Natural killer cell (primary cell): Measurements from ENCODE around the gene VPS18. TPM values are rescaled to one million over a fixed set of nuclear protein-coding genes. Genes with fewer than 3 reads are reported as not detected.

Experiments used
- ATAC-seq, 3 donors: fragments of 150-1000 bp in 2 of 3; fragments of 200-7000 bp in 1 of 3; cut with Tn5 transposase; 1 replicate in 1 of 3; 2 replicates in 2 of 3; pipeline ENCODE4 v1.10.0; 2021; ENCODE audit warnings: mild to moderate bottlenecking in 2 of 3, moderate library complexity in 2 of 3
- DNase-seq, 2 donors: peaks; one replicate each; pipeline versions ENCODE4 v3.0.0 to v3.0.0-alpha.2; 2013 to 2021; ENCODE audit warnings: mixed read lengths in 1 of 2
- H3K27ac ChIP-seq: one replicate; pipeline ENCODE4 v1.5.1; 2013; ENCODE audit warnings: mild to moderate bottlenecking, low read length
- H3K27me3 ChIP-seq: one replicate; pipeline ENCODE4 v1.6.1; 2013; ENCODE audit warnings: low read length; ENCODE audit not compliant: control insufficient read depth, insufficient read depth
- H3K36me3 ChIP-seq: one replicate; pipeline ENCODE4 v1.6.1; 2013; ENCODE audit warnings: low read length; ENCODE audit not compliant: control insufficient read depth, insufficient read depth
- H3K4me1 ChIP-seq: one replicate; pipeline ENCODE4 v1.6.1; 2013; ENCODE audit warnings: low read length; ENCODE audit not compliant: control insufficient read depth, insufficient read depth
- H3K4me3 ChIP-seq: one replicate; pipeline ENCODE4 v1.5.1; 2013; ENCODE audit warnings: low read length
- H3K9me3 ChIP-seq: one replicate; pipeline ENCODE4 v1.6.1; 2013; ENCODE audit warnings: low read length; ENCODE audit not compliant: control insufficient read depth, insufficient read depth
- H3K27ac Mint-ChIP-seq, 2 donors: one replicate each; pipeline ENCODE4 v1.8.0; 2022; ENCODE audit warnings: mild to moderate bottlenecking in 2 of 2, mixed read lengths in 2 of 2, moderate library complexity in 1 of 2
- H3K27me3 Mint-ChIP-seq, 2 donors: one replicate each; pipeline ENCODE4 v1.8.0; 2022; ENCODE audit warnings: low read depth in 2 of 2, mixed read lengths in 2 of 2
- H3K36me3 Mint-ChIP-seq: one replicate; pipeline ENCODE4 v1.8.0; 2022; ENCODE audit warnings: mixed read lengths
- H3K4me1 Mint-ChIP-seq, 2 donors: one replicate each; pipeline ENCODE4 v1.8.0; 2022; ENCODE audit warnings: mixed read lengths in 2 of 2
- H3K4me3 Mint-ChIP-seq: one replicate; pipeline ENCODE4 v1.8.0; 2022; ENCODE audit warnings: mild to moderate bottlenecking, moderate library complexity, mixed read lengths
- H3K9me3 Mint-ChIP-seq, 2 donors: one replicate each; pipeline ENCODE4 v1.8.0; 2022; ENCODE audit warnings: mixed read lengths in 2 of 2
- WGBS: methylation state at CpG from one replicate; pipeline ENCODE4 v1.1.7; 2013; ENCODE audit warnings: missing lambda C conversion rate; ENCODE audit not compliant: insufficient coverage; 5-methylcytosine and 5-hydroxymethylcytosine counted together
- intact Hi-C: fragments of 100-400 bp; cut with micrococcal nuclease; formaldehyde crosslinking; loops from one replicate; pipeline ENCODE4 v1.14.2; 2022
- total RNA-seq, 4 donors: library from RNA; stranded (reverse); fragments of 120-200 nt in 1 of 4; gene quantifications; one replicate each; pipeline versions ENCODE4 v1.2.3 to v1.2.4, GENCODE V29; 2013 to 2022
- TF ChIP-seq, protein P1 (sequence below): fragments of 200-600 bp; IDR thresholded peaks from one replicate; pipeline ENCODE4 v1.8.0; 2022; ENCODE audit warnings: antibody characterized with exemption

Gene VPS18
- total RNA-seq, 3 donors from 2014 or later (not counting 1 experiment from before 2014, with no cell fraction given), result 30.8 to 35.6 (median 34.1) TPM

DNA sequence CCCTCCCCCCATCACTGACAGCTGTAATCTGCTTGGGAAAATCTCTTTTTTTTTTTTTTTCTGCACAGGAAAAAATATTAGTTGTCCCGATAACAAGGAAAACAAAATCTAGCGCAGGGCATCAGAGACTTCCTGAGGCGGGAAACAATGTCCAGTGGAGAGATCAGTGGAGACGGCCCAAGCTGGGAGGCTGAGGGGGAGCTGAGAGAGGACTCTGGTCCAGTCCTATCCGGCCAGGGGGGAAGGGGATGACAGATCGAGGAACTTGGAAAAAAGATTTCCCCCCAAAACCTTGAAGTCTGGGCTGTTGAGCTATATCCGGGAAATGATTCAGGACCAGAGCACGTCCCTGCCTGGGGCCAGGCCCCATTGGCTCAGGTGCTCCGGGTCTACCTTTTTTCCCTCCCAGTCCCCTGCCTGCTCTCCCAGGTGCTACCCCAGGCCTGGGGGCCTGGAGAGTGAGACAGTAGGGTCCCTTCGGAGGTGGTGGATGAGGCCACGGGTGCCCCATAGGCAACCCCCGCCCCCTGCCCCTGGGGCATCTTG, 20.9 kb downstream of the VPS18 start:
- no peaks in the 10 kb centered on the region for H3K4me1 ChIP-seq
- H3K36me3 ChIP-seq, result no peaks in the 10 kb centered on the region
- ATAC-seq, result no peak
- H3K4me3 Mint-ChIP-seq, result no peak overlapping the region
- 94% methylated on average over 12 of the region's 12 CpGs for WGBS
- no peaks in the 10 kb centered on the region for H3K9me3 Mint-ChIP-seq
- no peak for DNase-seq
- no peak overlapping the region for H3K4me3 ChIP-seq
- no peak overlapping the region for H3K27ac Mint-ChIP-seq
- no peaks in the 10 kb centered on the region for H3K27me3 ChIP-seq
- no peaks in the 10 kb centered on the region for H3K27me3 Mint-ChIP-seq
- H3K36me3 Mint-ChIP-seq, result no peaks in the 10 kb centered on the region
- TF ChIP-seq, protein P1, sequence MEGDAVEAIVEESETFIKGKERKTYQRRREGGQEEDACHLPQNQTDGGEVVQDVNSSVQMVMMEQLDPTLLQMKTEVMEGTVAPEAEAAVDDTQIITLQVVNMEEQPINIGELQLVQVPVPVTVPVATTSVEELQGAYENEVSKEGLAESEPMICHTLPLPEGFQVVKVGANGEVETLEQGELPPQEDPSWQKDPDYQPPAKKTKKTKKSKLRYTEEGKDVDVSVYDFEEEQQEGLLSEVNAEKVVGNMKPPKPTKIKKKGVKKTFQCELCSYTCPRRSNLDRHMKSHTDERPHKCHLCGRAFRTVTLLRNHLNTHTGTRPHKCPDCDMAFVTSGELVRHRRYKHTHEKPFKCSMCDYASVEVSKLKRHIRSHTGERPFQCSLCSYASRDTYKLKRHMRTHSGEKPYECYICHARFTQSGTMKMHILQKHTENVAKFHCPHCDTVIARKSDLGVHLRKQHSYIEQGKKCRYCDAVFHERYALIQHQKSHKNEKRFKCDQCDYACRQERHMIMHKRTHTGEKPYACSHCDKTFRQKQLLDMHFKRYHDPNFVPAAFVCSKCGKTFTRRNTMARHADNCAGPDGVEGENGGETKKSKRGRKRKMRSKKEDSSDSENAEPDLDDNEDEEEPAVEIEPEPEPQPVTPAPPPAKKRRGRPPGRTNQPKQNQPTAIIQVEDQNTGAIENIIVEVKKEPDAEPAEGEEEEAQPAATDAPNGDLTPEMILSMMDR, result no peak
- no peak overlapping the region for H3K27ac ChIP-seq
- intact Hi-C loops, result no loop called here
- H3K9me3 ChIP-seq, result no peaks in the 10 kb centered on the region
- H3K4me1 Mint-ChIP-seq, result no peaks in the 10 kb centered on the region

DNA sequence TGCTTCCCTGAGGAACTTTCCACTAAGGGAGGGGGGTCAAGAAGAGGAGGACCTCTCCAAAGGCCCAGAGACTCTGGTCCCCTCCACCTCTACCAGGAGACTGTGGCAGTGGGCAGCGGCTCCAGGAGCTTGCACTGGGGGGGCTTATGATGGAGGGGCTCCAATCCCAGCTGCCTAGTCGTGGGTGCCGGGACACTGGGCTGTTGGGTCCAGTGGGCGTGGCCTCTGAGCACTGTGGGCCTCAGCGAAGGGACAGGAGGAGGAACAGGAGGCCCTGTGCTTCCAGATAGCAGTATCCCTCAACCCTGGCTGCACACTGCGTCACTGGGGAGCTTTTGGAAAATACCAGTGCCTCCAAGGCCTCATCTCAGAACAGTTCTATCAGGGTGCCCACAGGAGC, 21.4 kb downstream of the VPS18 start:
- no peak overlapping the region for H3K4me3 ChIP-seq
- H3K4me3 Mint-ChIP-seq, result no peak overlapping the region
- H3K4me1 Mint-ChIP-seq, result no peaks in the 10 kb centered on the region
- no peaks in the 10 kb centered on the region for H3K27me3 ChIP-seq
- H3K27ac ChIP-seq, result no peak overlapping the region
- no peak for DNase-seq
- no peaks in the 10 kb centered on the region for H3K4me1 ChIP-seq
- H3K27me3 Mint-ChIP-seq, result peaks cover 0 to 2% of the 10 kb centered on the region in 2 donors
- 71% methylated on average over 6 of the region's 6 CpGs for WGBS
- H3K36me3 ChIP-seq, result no peaks in the 10 kb centered on the region
- intact Hi-C loops, result no loop called here
- no peak overlapping the region for H3K27ac Mint-ChIP-seq
- H3K9me3 ChIP-seq, result no peaks in the 10 kb centered on the region
- H3K36me3 Mint-ChIP-seq, result no peaks in the 10 kb centered on the region
- H3K9me3 Mint-ChIP-seq, result no peaks in the 10 kb centered on the region
- ATAC-seq, result no peak
- TF ChIP-seq, protein P1, result no peak

DNA sequence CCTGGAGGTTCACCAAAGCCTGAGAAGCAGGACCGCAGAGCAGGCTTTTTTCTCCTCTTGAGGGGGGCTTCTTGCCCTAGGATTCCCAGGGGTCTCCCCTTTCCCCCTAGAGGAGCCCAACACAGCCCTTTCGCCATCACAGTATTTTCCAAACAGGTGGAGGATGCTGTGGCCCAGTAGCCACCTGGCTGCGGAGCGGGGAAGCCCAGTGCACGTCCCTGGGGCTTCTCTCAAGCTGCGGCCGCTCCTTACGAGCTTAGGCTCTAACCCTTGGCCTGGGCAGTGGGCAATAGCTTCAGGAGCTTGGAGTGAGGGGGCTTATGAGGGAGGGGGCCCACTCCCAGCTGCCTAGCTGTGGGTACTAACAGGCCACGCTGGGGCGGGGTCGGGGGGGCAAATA, 23.3 kb downstream of the VPS18 start:
- H3K36me3 ChIP-seq, result no peaks in the 10 kb centered on the region
- no peaks in the 10 kb centered on the region for H3K4me1 ChIP-seq
- H3K27ac ChIP-seq, result no peak overlapping the region
- WGBS, result 83% methylated on average over 11 of the region's 11 CpGs
- H3K4me3 Mint-ChIP-seq, result no peak overlapping the region
- TF ChIP-seq, protein P1, result no peak
- H3K27ac Mint-ChIP-seq, result no peak overlapping the region
- intact Hi-C loops, result no loop called here
- H3K27me3 Mint-ChIP-seq, result peaks cover 3% of the 10 kb centered on the region in 2 donors
- DNase-seq, result no peak
- no peaks in the 10 kb centered on the region for H3K27me3 ChIP-seq
- no peaks in the 10 kb centered on the region for H3K36me3 Mint-ChIP-seq
- H3K4me1 Mint-ChIP-seq, result no peaks in the 10 kb centered on the region
- no peaks in the 10 kb centered on the region for H3K9me3 ChIP-seq
- no peaks in the 10 kb centered on the region for H3K9me3 Mint-ChIP-seq
- no peak overlapping the region for H3K4me3 ChIP-seq
- no peak for ATAC-seq

DNA sequence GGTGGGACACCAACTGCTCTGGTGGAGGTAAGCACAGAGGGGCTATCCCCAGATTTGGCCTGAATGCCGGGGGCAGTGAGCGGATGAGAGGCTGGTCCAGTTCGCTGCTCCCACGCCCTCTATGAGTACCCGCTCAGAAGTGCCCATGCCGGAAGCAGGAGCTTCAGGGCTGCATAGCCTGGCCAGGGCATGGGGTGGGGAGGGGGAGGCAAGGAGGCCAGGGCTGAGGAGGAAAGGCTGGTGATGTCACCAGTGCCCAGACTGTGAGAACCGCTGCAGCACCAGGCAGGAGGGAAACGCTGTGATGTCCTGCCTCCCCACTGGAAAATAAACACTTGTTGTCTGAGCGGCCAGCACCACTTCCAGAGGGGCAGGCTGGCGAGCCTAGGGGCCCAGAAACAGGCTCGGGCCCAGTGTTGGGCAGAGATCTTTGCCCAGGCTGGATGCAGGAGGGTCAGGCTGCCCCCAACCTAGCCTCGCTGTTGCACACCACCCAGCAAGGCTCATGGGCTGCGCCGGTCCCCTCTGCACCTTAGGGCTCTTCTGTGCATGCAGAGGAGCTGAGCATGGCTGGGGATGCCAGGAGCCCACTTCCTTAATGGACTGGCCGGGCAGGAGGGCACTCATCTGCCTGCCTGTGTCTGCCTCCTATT, 24.0 kb downstream of the VPS18 start:
- intact Hi-C loops, result no loop called here
- Histone ChIP-seq H3K4me1 (no peaks in the 10 kb centered on the region), H3K4me3 (no peak overlapping the region), H3K27me3 (no peaks in the 10 kb centered on the region), H3K36me3 (no peaks in the 10 kb centered on the region), H3K27ac (no peak overlapping the region), H3K9me3 (no peaks in the 10 kb centered on the region)
- Mint-ChIP-seq H3K9me3 (no peaks in the 10 kb centered on the region), H3K36me3 (no peaks in the 10 kb centered on the region), H3K27me3 (peaks cover 7% of the 10 kb centered on the region in 2 donors), H3K4me3 (no peak overlapping the region), H3K27ac (no peak overlapping the region), H3K4me1 (no peaks in the 10 kb centered on the region)
- WGBS, result 88% methylated on average over 15 of the region's 15 CpGs
- no peak for ATAC-seq
- TF ChIP-seq, protein P1, result no peak
- DNase-seq, result no peak
